Chondrocyte (in vitro differentiated cells): ENCODE results near the gene GALNT10. TPM values are rescaled to one million over a fixed set of nuclear protein-coding genes. Genes with fewer than 3 reads are reported as not detected.

Experiments
- DNase-seq: peaks from one replicate; pipeline ENCODE4 v3.0.0; 2021; ENCODE audit warnings: mixed read lengths, low spot score
- H3K27ac Mint-ChIP-seq: one replicate; pipeline ENCODE4 v1.8.0; 2021; ENCODE audit warnings: mild to moderate bottlenecking, moderate library complexity, mixed read lengths; ENCODE audit not compliant: unreplicated experiment
- H3K27me3 Mint-ChIP-seq: 2 replicates; pipeline ENCODE4 v1.8.0; 2021; ENCODE audit warnings: low read depth, mixed read lengths
- H3K36me3 Mint-ChIP-seq: 2 replicates; pipeline ENCODE4 v1.8.0; 2021; ENCODE audit warnings: low read depth, mixed read lengths
- H3K4me1 Mint-ChIP-seq: 2 replicates; pipeline ENCODE4 v1.8.0; 2021; ENCODE audit warnings: low read depth, mild to moderate bottlenecking, mixed read lengths
- H3K4me3 Mint-ChIP-seq: one replicate; pipeline ENCODE4 v1.8.0; 2021; ENCODE audit warnings: mild to moderate bottlenecking, moderate library complexity, mixed read lengths; ENCODE audit not compliant: unreplicated experiment
- H3K9me3 Mint-ChIP-seq: 2 replicates; pipeline ENCODE4 v1.8.0; 2021; ENCODE audit warnings: low read depth, mixed read lengths
- total RNA-seq: library from RNA; stranded (reverse); gene quantifications from 3 replicates; pipeline ENCODE4 v1.2.1, GENCODE V29; 2021
- TF ChIP-seq, protein P1 (sequence below): fragments of 200-600 bp; sonication (generic); IDR thresholded peaks from 2 replicates; pipeline ENCODE4 v1.5.0; 2021; ENCODE audit warnings: antibody characterized with exemption, mild to moderate bottlenecking, moderate library complexity

GALNT10 gene
- total RNA-seq, 1 donor from 2014 or later = 155 TPM

GRCh38 chr5:154444556-154445421, 254.3 kb downstream of the GALNT10 start:
- Mint-ChIP-seq H3K27me3 (no peaks in the 10 kb centered on the region), H3K4me3 (peak overlapping the region; percentile 100), H3K27ac (peak overlapping the region; percentile 91), H3K36me3 (peaks cover 8% of the 10 kb centered on the region), H3K4me1 (peaks cover 32% of the 10 kb centered on the region), H3K9me3 (no peaks in the 10 kb centered on the region)
- DNase-seq = no peak
- TF ChIP-seq, protein P1, sequence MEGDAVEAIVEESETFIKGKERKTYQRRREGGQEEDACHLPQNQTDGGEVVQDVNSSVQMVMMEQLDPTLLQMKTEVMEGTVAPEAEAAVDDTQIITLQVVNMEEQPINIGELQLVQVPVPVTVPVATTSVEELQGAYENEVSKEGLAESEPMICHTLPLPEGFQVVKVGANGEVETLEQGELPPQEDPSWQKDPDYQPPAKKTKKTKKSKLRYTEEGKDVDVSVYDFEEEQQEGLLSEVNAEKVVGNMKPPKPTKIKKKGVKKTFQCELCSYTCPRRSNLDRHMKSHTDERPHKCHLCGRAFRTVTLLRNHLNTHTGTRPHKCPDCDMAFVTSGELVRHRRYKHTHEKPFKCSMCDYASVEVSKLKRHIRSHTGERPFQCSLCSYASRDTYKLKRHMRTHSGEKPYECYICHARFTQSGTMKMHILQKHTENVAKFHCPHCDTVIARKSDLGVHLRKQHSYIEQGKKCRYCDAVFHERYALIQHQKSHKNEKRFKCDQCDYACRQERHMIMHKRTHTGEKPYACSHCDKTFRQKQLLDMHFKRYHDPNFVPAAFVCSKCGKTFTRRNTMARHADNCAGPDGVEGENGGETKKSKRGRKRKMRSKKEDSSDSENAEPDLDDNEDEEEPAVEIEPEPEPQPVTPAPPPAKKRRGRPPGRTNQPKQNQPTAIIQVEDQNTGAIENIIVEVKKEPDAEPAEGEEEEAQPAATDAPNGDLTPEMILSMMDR = no peak

- Mint-ChIP-seq H3K4me1 (peaks cover 35% of the 10 kb centered on the region), H3K9me3 (no peaks in the 10 kb centered on the region), H3K36me3 (peaks cover 8% of the 10 kb centered on the region), H3K27me3 (no peaks in the 10 kb centered on the region), H3K4me3 (peak within 1 kb of the TSS; percentile 100), H3K27ac (peak within 1 kb of the TSS; percentile 91)
- TF ChIP-seq, protein P1 = no peak
- DNase-seq = peak; percentile 98
These were observed 255.1 kb downstream of the GALNT10 start, which contains the start of gene SAP30L for GRCh38 chr5:154445422-154446194. Gene SAP30L (plus strand): TSS chr5:154445997. CDS start chr5:154446605, 608 bp downstream.

DNA sequence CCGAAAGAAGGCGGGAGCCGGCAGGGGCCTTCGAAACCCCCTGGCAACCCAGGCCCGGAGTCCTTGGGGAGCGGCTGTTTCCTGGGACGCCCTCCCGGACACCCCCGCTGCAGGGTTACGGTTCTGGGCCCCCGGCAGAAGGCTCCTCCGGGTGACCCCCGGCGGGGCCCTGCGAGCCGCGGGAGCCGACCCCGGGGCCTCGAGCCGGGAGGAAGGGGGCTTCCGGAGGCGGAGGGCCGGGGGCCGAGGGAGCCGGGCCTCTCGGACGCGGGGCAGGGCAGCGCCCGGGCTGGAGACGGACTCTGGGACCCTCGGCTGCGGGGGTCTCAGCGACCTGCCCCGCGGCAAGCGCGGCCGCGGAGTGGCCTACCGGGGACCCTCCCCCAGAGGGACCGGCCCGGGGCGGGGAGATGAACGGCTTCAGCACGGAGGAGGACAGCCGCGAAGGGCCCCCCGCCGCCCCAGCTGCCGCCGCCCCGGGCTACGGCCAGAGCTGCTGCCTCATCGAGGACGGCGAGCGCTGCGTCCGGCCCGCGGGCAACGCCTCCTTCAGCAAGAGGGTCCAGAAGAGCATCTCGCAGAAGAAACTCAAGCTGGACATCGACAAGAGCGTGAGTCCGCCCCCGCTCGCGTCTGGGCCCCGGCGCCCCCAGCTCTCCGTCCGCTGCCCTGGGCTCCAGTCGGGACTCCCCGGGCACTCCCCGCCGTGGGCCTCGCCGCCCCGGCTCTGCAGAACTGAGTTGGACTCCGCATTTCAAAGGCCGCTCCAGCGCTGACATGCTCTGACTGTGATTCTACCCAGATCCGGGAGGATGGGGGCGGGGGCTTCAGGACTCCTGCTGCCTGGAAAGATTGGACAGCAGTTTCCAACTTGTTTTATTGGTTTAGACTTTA, 255.9 kb downstream of the GALNT10 start:
- peak overlapping the region; percentile 85 for H3K27ac Mint-ChIP-seq
- peak overlapping the region; percentile 82 for H3K4me3 Mint-ChIP-seq
- H3K9me3 Mint-ChIP-seq = no peaks in the 10 kb centered on the region
- DNase-seq = peak; percentile 94
- no peaks in the 10 kb centered on the region for H3K27me3 Mint-ChIP-seq
- TF ChIP-seq, protein P1 = no peak
- peaks cover 36% of the 10 kb centered on the region for H3K4me1 Mint-ChIP-seq
- peaks cover 7% of the 10 kb centered on the region for H3K36me3 Mint-ChIP-seq

GRCh38 chr5:154447089-154447725, 256.7 kb downstream of the GALNT10 start:
- no peak for DNase-seq
- H3K36me3 Mint-ChIP-seq = peaks cover 7% of the 10 kb centered on the region
- peak overlapping the region; percentile 85 for H3K27ac Mint-ChIP-seq
- TF ChIP-seq, protein P1 = peak; percentile 20
- H3K4me1 Mint-ChIP-seq = peaks cover 36% of the 10 kb centered on the region
- no peaks in the 10 kb centered on the region for H3K9me3 Mint-ChIP-seq
- peak overlapping the region; percentile 82 for H3K4me3 Mint-ChIP-seq
- no peaks in the 10 kb centered on the region for H3K27me3 Mint-ChIP-seq
